ENCODE results near the gene RPLP2.

RPLP2 gene

DNA sequence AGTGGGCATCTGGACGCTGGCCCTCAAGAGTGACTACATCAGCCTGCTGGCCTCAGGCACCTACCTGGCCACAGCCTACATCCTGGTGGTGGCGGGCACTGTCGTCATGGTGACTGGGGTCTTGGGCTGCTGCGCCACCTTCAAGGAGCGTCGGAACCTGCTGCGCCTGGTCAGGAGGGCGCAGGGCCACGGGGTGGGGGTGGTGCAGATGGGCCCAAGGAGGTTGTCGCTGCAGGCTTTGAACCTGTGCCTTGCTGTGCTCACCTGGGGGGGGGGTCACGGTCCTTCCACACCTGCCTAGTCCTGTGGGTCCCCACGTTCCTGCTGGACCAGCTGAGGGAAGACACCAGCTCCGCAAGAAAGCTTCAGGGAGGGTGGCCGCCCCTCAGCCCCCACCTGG is 26.5 kb downstream of the RPLP2 start:
- Histone ChIP-seq H3K9me3 (ENCODE audit: control insufficient read depth, low read length) (no peaks in the 10 kb centered on the region), H2AFZ (no peak overlapping the region), H3K27ac (no peak overlapping the region), H3K4me2 (ENCODE audit: low read length) (no peak overlapping the region), H3K36me3 (ENCODE audit: control insufficient read depth, insufficient read depth, low read length) (no peaks in the 10 kb centered on the region), H3K4me1 (peaks cover 5% of the 10 kb centered on the region), H3K27me3 (ENCODE audit: control insufficient read depth, insufficient read depth, low read length) (no peaks in the 10 kb centered on the region), H3K4me3 (ENCODE audit: low read depth, low read length) (no peak overlapping the region), H3K9ac (no peak overlapping the region), H3K79me2 (no peaks in the 10 kb centered on the region)
- TF ChIP-seq, protein P1, sequence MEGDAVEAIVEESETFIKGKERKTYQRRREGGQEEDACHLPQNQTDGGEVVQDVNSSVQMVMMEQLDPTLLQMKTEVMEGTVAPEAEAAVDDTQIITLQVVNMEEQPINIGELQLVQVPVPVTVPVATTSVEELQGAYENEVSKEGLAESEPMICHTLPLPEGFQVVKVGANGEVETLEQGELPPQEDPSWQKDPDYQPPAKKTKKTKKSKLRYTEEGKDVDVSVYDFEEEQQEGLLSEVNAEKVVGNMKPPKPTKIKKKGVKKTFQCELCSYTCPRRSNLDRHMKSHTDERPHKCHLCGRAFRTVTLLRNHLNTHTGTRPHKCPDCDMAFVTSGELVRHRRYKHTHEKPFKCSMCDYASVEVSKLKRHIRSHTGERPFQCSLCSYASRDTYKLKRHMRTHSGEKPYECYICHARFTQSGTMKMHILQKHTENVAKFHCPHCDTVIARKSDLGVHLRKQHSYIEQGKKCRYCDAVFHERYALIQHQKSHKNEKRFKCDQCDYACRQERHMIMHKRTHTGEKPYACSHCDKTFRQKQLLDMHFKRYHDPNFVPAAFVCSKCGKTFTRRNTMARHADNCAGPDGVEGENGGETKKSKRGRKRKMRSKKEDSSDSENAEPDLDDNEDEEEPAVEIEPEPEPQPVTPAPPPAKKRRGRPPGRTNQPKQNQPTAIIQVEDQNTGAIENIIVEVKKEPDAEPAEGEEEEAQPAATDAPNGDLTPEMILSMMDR (IDR thresholded peaks at IDR 0.05) = no peak

DNA sequence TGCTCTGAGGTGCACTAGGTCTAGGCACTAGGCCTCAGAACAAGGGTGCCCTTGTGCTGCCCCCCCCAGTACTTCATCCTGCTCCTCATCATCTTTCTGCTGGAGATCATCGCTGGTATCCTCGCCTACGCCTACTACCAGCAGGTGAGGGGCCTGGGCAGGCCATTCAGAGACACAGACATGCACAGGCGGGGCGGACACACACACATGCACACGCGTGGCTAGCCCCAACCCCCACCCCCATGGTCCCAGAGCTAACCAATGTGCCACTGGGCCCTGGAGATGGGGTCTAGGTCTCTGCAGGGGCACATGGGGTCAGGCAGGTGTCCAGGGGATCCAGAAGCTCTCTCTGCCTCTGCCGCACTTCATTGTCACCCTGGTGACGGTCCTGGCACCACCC is 26.9 kb downstream of the RPLP2 start:
- Histone ChIP-seq H3K9me3 (ENCODE audit: control insufficient read depth, low read length) (no peaks in the 10 kb centered on the region), H3K27me3 (ENCODE audit: control insufficient read depth, insufficient read depth, low read length) (no peaks in the 10 kb centered on the region), H3K4me2 (ENCODE audit: low read length) (no peak overlapping the region), H3K4me3 (ENCODE audit: low read depth, low read length) (no peak overlapping the region), H3K4me1 (peaks cover 5% of the 10 kb centered on the region), H2AFZ (no peak overlapping the region), H3K9ac (no peak overlapping the region), H3K79me2 (no peaks in the 10 kb centered on the region), H3K36me3 (ENCODE audit: control insufficient read depth, insufficient read depth, low read length) (no peaks in the 10 kb centered on the region), H3K27ac (no peak overlapping the region)
- TF ChIP-seq, protein P1 (IDR thresholded peaks at IDR 0.05) = no peak

DNA sequence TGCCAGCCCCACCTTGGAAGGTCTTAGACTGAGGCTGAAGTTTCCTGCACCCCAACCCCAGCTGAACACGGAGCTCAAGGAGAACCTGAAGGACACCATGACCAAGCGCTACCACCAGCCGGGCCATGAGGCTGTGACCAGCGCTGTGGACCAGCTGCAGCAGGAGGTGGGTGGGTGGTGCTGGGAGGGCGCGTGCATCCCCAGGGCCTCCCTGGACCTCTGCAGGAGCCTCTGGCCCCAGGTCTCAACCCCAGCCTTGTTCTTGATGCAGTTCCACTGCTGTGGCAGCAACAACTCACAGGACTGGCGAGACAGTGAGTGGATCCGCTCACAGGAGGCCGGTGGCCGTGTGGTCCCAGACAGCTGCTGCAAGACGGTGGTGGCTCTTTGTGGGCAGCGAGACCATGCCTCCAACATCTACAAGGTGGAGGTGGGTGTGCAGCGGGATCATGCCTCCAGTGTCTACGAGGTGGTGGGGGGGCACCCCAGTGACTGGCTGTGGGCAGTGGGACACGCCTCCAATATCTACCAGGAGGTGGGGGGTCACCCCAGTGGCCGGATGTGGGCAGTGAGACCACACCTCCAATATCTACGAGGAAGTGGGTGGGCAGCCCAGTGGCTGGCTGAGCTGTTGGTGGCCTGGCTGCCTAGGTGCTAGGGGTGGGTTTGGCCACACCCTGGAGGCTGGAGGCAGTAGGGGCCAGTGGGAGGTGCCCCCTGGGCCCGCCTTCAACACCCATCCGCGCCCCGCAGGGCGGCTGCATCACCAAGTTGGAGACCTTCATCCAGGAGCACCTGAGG is 27.6 kb downstream of the RPLP2 start:
- no peaks in the 10 kb centered on the region for H3K36me3 ChIP-seq (ENCODE audit: control insufficient read depth, insufficient read depth, low read length)
- H3K9ac ChIP-seq = no peak overlapping the region
- no peaks in the 10 kb centered on the region for H3K27me3 ChIP-seq (ENCODE audit: control insufficient read depth, insufficient read depth, low read length)
- H3K4me3 ChIP-seq (ENCODE audit: low read depth, low read length) = no peak overlapping the region
- H3K27ac ChIP-seq = no peak overlapping the region
- TF ChIP-seq, protein P1 (IDR thresholded peaks at IDR 0.05) = no peak
- peaks cover 4% of the 10 kb centered on the region for H3K4me1 ChIP-seq
- no peaks in the 10 kb centered on the region for H3K9me3 ChIP-seq (ENCODE audit: control insufficient read depth, low read length)
- no peaks in the 10 kb centered on the region for H3K79me2 ChIP-seq
- no peak overlapping the region for H3K4me2 ChIP-seq (ENCODE audit: low read length)
- H2AFZ ChIP-seq = no peak overlapping the region

DNA sequence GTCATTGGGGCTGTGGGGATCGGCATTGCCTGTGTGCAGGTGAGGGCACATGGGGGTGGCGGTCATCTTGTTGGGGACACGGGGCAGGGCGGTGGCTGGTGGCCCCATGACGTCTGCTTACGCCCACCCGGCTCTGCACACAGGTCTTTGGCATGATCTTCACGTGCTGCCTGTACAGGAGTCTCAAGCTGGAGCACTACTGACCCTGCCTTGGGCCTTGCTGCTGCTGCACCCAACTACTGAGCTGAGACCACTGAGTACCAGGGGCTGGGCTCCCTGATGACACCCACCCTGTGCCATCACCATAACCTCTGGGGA is 28.2 kb downstream of the RPLP2 start:
- Histone ChIP-seq H3K4me3 (ENCODE audit: low read depth, low read length) (no peak overlapping the region), H3K9me3 (ENCODE audit: control insufficient read depth, low read length) (no peaks in the 10 kb centered on the region), H3K27me3 (ENCODE audit: control insufficient read depth, insufficient read depth, low read length) (no peaks in the 10 kb centered on the region), H3K79me2 (no peaks in the 10 kb centered on the region), H2AFZ (no peak overlapping the region), H3K4me2 (ENCODE audit: low read length) (no peak overlapping the region), H3K4me1 (peaks cover 3% of the 10 kb centered on the region), H3K9ac (no peak overlapping the region), H3K36me3 (ENCODE audit: control insufficient read depth, insufficient read depth, low read length) (no peaks in the 10 kb centered on the region), H3K27ac (no peak overlapping the region)
- TF ChIP-seq, protein P1 (IDR thresholded peaks at IDR 0.05) = no peak
